Hippocampal formation (tissue), 2 donors: ENCODE results near the gene CPNE7.
"Not testable (repeated sequence)": the region's sequence is repeated elsewhere in the genome, so short reads cannot be mapped to it uniquely, and the experiment has no call there.

Source experiments
- DNase-seq, 2 donors: peaks; one replicate each; lab custom pipeline; 2025; lab: John Stamatoyannopoulos, UW

Gene CPNE7

GRCh38 chr16:89565506-89566372 is 9.8 kb upstream of the CPNE7 start:
- no peak for DNase-seq

DNA sequence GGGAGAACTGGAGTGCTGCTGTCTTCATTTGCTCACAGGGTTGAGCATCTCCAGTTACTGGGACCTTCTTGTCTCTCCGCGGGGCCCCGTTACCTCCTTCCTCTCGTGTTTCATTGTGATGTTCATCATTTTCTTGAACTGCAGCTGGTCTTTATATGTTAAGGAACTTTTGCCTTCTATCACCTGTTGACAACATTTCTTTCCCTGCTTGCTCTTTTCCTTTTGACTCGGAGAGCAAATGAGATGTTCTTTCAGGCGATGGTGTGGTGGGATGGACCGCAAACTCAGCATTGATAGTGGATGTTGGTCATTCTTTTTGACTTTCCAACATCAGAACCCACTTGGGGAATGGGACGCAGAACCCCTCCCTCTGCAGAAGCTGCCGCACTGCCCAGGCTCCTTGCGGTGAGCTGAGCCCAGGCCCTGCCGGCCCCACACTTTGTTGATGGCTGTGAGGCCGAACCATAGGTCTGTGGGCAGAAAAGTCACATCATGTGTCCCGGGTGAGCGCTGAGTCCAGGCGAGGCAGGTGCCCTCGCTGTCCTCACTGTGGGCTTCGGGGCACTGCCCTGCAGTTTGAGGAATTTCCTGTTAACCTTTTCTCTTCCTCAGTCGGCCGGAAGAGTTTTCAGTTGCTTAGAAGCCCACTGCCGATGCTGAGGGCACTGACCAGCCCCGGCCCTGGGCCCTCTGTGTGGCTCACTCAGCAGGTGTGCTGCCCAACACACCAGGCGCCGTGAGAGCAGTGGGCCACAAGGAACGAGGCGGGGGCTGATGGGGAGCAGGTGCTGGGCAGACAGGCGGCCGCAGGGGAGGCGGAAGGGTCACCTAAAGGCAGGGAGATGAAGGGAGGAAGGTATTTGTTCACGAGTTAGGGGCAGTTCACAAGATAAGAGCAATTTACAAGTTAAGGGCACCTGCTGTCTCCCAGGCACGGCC is 7.6 kb upstream of the CPNE7 start:
- no peak for DNase-seq

DNA sequence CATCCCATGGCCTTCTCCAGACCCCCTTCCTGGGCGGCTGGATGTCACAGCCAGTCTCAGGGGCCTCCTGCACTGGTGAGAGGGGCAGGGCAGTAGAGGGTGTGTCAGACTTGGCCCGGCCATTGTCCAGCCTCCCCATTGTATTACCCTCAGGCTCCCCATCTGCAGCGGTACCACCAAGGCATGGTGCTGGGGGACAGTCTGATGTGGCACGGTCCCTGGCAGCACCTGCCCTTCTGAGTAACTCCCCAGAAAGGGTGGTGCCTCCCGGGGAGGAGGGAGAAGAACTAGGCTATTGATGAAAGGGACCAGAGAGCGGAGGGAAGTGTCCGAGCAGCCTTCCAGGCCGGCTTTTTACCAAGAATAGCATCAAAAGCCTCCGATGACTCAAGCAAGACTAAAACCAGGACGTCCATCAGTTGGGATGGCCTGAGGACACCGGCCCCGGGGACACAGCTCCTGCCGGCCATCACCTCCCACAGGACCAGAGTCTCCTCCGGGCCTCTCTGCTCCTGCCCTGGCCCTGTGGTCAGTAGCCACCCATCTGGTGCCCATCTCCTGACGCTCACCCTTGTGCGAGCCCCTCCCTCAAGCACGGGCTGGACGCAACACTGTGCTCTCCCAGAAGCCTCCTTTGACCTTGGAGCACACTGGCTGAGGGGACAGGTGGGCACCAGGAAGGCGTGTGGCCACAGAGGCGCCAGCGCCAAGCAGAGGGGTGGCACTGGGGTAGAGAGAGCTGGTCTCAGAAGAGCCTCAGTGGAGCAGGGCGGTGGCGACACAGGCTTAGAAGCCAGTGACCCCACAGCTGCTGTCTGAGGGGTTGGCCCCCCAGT is 5.8 kb upstream of the CPNE7 start:
- no peak for DNase-seq

DNA sequence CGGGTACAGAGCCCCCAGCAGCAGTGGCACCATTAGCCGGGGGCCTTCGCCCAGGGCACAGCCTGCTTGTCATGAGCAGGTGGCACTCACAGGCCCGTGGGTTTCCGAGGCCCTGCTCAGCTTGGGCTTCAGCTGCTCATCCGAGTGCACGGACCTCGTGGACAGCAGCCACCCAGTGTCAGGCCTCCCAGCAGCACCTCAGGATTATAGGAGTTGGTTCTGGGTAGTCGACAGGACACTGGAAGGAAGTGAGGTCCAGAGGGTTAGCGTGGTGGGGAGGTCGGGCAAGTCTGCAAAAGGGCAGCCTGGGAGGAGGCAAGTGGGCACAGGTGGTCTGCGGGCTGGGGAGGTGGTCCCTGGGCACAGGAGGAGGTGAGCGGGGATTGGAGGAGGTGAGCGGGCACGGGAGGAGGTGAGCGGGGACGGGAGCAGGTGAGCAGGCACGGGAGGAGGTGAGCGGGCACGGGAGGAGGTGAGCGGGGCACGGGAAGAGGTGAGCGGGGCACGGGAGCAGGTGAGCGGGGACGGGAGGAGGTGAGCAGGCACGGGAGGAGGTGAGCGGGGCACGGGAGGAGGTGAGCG is 5.1 kb upstream of the CPNE7 start:
- no peak for DNase-seq

DNA sequence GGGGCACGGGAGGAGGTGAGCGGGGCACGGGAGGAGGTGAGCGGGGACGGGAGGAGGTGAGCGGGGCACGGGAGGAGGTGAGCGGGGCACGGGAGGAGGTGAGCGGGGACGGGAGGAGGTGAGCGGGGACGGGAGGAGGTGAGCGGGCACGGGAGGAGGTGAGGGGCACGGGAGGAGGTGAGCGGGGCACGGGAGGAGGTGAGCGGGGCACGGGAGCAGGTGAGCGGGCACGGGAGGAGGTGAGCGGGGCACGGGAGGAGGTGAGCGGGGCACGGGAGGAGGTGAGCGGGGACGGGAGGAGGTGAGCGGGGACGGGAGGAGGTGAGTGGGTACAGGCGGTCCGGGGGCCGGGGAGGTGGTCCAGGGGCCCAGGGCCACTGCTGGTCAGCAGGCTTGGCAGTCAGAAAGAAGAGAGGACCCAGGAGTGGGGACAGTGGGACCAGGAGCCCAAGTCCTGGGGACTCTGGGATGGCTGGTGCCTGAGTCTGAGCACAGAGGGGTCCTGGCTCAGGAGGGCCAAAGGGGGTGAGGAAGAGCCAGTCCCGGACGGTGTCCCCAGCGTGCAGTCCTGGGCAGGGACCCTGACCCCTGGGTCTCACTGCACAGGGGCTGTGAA is 4.5 kb upstream of the CPNE7 start:
- DNase-seq, result not testable (repeated sequence)

GRCh38 chr16:89571636-89572035 is 3.9 kb upstream of the CPNE7 start:
- DNase-seq, result no peak

DNA sequence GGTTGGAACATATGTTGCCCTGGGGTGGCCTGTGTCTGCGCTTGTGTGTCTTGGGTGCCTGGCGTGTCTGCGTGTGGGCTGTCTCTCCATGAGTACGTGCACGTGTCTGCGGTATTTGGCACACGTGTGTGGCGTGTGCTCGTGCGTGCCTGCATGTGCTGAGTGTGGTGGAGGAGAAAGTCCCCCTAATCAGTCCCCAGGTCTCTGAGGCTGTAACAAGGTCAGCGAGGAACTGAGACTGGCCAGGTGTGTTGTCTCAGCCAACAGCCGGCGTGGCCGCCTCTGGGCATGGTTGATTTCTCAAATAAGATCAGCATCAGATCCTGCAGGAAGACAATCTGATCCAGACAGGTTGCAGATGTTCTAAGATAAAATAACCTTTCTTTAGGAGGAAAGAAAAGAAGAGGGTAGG is 3.5 kb upstream of the CPNE7 start:
- no peak for DNase-seq

GRCh38 chr16:89572485-89573205 is 2.9 kb upstream of the CPNE7 start:
- DNase-seq, result no peak

GRCh38 chr16:89573826-89574680 is 1.5 kb upstream of the CPNE7 start:
- no peak for DNase-seq

DNA sequence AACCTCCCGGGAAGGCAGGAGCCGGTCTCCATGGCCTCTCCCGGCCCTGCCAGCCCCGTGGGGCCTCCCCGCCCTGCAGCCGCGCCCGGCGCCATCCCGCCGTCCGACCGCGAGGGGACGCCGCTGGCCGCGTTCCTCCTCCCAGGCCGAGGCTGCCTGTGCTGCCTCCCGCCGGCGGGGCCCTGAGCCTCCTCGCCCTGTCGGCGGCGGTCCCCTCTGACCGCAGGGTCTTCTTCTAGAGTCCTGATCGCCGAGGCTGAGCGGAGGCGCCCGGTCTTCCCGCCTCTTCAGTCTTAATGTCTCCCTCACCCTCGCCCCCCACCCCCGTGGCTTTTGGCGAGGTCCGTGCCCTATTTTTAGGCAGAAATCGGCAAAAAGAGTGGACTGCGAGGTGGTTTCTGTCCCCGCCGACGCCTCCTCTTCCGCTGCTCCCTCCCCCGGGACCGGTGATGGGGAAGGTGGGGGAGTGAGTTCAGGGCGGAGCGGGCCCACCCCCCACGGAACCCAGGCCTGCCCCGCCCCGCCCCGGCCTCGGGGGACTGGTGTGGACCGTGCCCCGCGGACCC is 794 bp upstream of the CPNE7 start:
- DNase-seq, result no peak

- DNase-seq, result no peak
Measured at GRCh38 chr16:89576153-89577054, 846 bp downstream of the CPNE7 start.

DNA sequence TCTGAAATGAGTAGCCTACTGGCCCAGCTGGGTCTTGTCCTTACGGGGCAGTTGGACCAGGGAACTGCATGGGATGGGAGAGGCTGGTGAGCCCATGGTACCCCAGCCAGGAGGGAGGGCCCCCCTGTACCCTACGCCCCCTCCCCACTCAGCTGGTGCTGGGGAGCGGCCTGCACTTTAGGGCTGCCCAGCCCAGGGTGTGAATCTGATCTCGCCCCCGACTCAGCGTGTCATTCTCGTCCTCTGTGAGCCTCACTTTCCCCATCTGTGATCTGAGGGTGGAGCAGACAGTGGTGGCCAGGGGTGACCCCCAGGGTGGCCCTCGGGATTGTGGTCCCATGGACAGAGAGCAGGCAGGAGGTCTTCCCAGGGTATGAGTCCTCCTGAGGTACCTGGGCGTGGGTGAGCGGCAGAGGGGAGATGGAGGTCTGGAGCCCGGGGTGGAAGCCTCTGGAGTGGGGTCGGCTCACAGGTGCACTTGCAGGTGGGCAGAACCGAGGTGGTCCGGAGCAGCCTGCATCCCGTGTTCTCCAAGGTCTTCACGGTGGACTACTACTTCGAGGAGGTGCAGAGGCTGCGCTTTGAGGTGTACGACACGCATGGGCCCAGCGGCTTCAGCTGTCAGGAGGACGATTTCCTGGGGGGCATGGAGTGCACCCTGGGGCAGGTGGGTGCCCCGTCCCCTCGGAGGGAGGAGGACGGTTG is 1.6 kb downstream of the CPNE7 start:
- no peak for DNase-seq

GRCh38 chr16:89579351-89579750 is 3.8 kb downstream of the CPNE7 start:
- no peak for DNase-seq

DNA sequence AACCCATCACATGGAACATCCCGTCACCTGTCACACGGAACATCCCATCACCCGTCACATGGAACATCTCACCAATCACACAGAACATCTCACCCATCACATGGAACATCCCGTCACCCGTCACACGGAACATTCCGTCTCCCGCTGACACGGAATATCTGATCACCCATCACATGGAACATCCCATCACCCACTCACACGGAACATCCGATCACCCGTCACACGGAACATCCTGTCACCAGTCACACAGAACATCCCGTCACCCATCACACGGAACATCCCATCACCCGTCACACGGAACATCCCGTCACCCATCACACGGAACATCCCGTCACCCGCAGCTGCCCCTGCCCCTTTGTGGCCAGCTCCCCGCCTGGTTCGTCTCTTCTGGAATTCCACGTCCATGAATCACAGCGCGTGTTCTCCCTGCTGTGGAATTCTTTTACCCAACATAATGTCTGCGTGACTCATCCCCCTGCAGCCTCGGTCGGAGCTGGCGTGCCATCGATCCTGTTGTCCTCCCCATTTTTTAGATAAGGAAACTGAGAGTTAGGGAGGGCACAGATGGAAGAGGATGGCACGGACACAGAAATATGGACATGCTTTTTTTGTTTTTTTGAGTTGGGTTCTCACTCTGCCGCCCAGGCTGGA is 5.6 kb downstream of the CPNE7 start:
- no peak for DNase-seq

GRCh38 chr16:89581861-89582563 is 6.5 kb downstream of the CPNE7 start:
- DNase-seq, result no peak

DNA sequence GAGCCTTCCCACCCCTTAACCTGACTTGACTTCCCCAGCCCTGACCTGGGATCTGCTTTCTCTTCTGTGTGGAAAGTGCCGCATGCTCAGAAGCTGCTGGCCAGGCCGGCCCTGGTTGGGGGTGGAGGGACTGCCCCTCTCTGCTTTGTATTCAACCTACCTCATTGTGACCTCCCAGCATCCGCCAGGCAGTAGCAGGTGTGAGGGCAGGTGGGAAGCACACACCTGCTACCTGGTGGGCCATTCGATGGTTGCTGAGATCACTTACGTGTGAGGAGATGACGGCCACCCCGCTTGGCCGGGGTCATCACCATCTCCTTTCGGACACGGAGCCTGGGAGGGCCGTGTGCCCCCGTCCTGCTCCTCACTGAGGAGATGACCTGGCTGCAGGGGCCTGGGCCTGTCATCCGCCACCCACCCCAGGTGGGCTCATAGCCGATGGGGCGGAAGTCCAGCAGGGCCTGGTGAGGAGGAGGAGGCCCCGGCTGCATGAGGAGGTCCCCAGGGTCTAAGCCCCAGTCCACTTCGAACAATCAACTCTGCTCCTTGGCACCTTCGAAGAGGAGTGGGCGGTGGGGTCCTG is 7.1 kb downstream of the CPNE7 start:
- DNase-seq, result no peak
